A549 (cell line): Measurements from ENCODE around the gene REG1A. TPM values are rescaled to one million over a fixed set of nuclear protein-coding genes. Genes with fewer than 3 reads are reported as not detected.

Experiments used
- ATAC-seq, 2 experiments: fragments of 200-7000 bp in 1 of 2; fragments of >200 bp in 1 of 2; cut with Nextera tagmentation in 1 of 2; cut with Tn5 transposase in 1 of 2; 3 replicates each; pipeline versions ENCODE4 v1.8.0 to v1.9.1; 2018 to 2020; ENCODE audit warnings: mild to moderate bottlenecking in 1 of 2, moderate library complexity in 1 of 2
- CTCF ChIA-PET: fragments of 300-600 bp; sonication (Branson Sonifier 250); formaldehyde crosslinking; extraction: SDS; loops from one replicate; lab custom pipeline; 2021; ENCODE audit warnings: antibody characterized with exemption, inconsistent platforms; lab: Yijun Ruan, JAX
- POLR2A ChIA-PET: fragments of 350-600 bp; formaldehyde crosslinking; extraction: SDS; loops from one replicate; lab custom pipeline; 2021; ENCODE audit warnings: antibody characterized with exemption, inconsistent platforms; lab: Yijun Ruan, JAX
- DNase-seq, 2 experiments: peaks; one replicate each; pipeline versions ENCODE4 v3.0.0 to v3.0.0-alpha.2; 2011 to 2016; ENCODE audit warnings: low read depth in 1 of 2, low spot score in 1 of 2
- FAIRE-seq: peaks from 2 replicates; lab custom pipeline; 2011; peaks lifted over from hg19 to GRCh38; lab: Jason Lieb, UNC
- H3K27ac ChIP-seq, 2 experiments: fragments of >200 bp; sonication (Bioruptor Twin); formaldehyde crosslinking; 3 replicates each; pipeline ENCODE4 v1.5.1; 2016 to 2017
- H3K4me1 ChIP-seq: fragments of >200 bp; sonication (Bioruptor Twin); formaldehyde crosslinking; 3 replicates; pipeline ENCODE4 v1.6.1; 2016
- H3K4me2 ChIP-seq: fragments of >200 bp; sonication (Bioruptor Twin); formaldehyde crosslinking; 3 replicates; pipeline ENCODE4 v1.6.1; 2016
- H3K4me3 ChIP-seq: fragments of >200 bp; sonication (Bioruptor Twin); formaldehyde crosslinking; 3 replicates; pipeline ENCODE4 v1.5.1; 2016
- H3K9me3 ChIP-seq: fragments of >200 bp; sonication (Bioruptor Twin); formaldehyde crosslinking; 3 replicates; pipeline ENCODE4 v1.6.1; 2016
- CBX8 ChIP-seq: fragments of 200-600 bp; sonication (generic); IDR thresholded peaks from 2 replicates; pipeline ENCODE4 v1.6.1; 2016
- CHD4 ChIP-seq: fragments of 200-600 bp; sonication (generic); IDR thresholded peaks from 2 replicates; pipeline ENCODE4 v1.6.1; 2016; ENCODE audit warnings: antibody characterized with exemption, mild to moderate bottlenecking, borderline replicate concordance
- CTCF ChIP-seq: fragments of >200 bp; sonication (Bioruptor Twin); formaldehyde crosslinking; IDR thresholded peaks from 3 replicates; pipeline ENCODE4 v1.5.1; 2016
- EHMT2 ChIP-seq: fragments of 200-600 bp; sonication (generic); IDR thresholded peaks from 2 replicates; pipeline ENCODE4 v1.6.1; 2016; ENCODE audit warnings: antibody characterized with exemption, low read depth, mild to moderate bottlenecking, moderate library complexity
- EP300 ChIP-seq, 2 experiments: fragments of >200 bp; sonication (Bioruptor Twin); formaldehyde crosslinking; IDR thresholded peaks; 2 replicates in 1 of 2; 3 replicates in 1 of 2; pipeline ENCODE4 v1.6.1; 2016 to 2017
- FOSB ChIP-seq: fragments of 250-450 bp; sonication (Bioruptor Pico); IDR thresholded peaks from 2 replicates; pipeline ENCODE4 v1.5.0; 2020; ENCODE audit warnings: mild to moderate bottlenecking, moderate library complexity
- HDAC2 ChIP-seq: fragments of 200-600 bp; sonication (generic); IDR thresholded peaks from 2 replicates; pipeline ENCODE4 v1.6.1; 2016
- HMGXB4 ChIP-seq: fragments of 250-450 bp; sonication (Bioruptor Pico); IDR thresholded peaks from 2 replicates; pipeline ENCODE4 v1.5.0; 2021; ENCODE audit warnings: mild to moderate bottlenecking, moderate library complexity, borderline replicate concordance
- HOXA7 ChIP-seq: fragments of 250-450 bp; sonication (Bioruptor Pico); IDR thresholded peaks from 2 replicates; pipeline ENCODE4 v1.5.0; 2020; ENCODE audit warnings: mild to moderate bottlenecking, moderate library complexity
- JUNB ChIP-seq: fragments of >200 bp; sonication (Bioruptor Twin); formaldehyde crosslinking; IDR thresholded peaks from 2 replicates; pipeline ENCODE4 v1.6.1; 2016
- KDM5A ChIP-seq: fragments of 200-600 bp; sonication (generic); IDR thresholded peaks from 2 replicates; pipeline ENCODE4 v1.6.1; 2016; ENCODE audit warnings: antibody characterized with exemption, mild to moderate bottlenecking
- MAFK ChIP-seq: fragments of 450-650 bp; IDR thresholded peaks from 2 replicates; pipeline ENCODE4 v1.6.1; 2014; ENCODE audit not compliant: partially characterized antibody
- MAX ChIP-seq: IDR thresholded peaks from 2 replicates; pipeline ENCODE4 v1.6.1; 2012
- POLR2A ChIP-seq: IDR thresholded peaks from 2 replicates; pipeline ENCODE4 v1.6.1; 2012; ENCODE audit warnings: mild to moderate bottlenecking, low read length
- RAD21 ChIP-seq, 2 experiments: fragments of >200 bp in 1 of 2; sonication (Bioruptor Twin) in 1 of 2; formaldehyde crosslinking in 1 of 2; IDR thresholded peaks in 1 of 2; conservative IDR thresholded peaks in 1 of 2; 2 replicates in 1 of 2; 3 replicates in 1 of 2; pipeline ENCODE4 v1.6.1; 2012 to 2018; ENCODE audit warnings: inconsistent platforms in 1 of 2
- RARB ChIP-seq: fragments of 250-450 bp; sonication (Bioruptor Pico); IDR thresholded peaks from 2 replicates; pipeline ENCODE4 v1.8.0; 2021; ENCODE audit warnings: mild to moderate bottlenecking, moderate library complexity
- RCOR1 ChIP-seq: fragments of 150-350 bp; IDR thresholded peaks from 2 replicates; pipeline ENCODE4 v1.6.1; 2014; ENCODE audit warnings: antibody characterized with exemption, low read length, low read depth
- SREBF2 ChIP-seq: fragments of 450-650 bp; IDR thresholded peaks from 2 replicates; pipeline ENCODE4 v1.6.1; 2014; ENCODE audit warnings: mild to moderate bottlenecking, moderate library complexity
- WGBS: methylation state at CpG from one replicate; pipeline ENCODE4 v1.1.6; 2017; ENCODE audit errors: missing lambda C conversion rate; 5-methylcytosine and 5-hydroxymethylcytosine counted together
- polyA plus RNA-seq, 4 experiments: library from polyadenylated mRNA; depleted of rRNA in 3 of 4; stranded (reverse); fragments of >200 nt; fragmentation: RNase III in 1 of 4; extraction: RNeasy Plus Mini Kit Qiagen cat#74134 plus additional on column Dnase treatment in 1 of 4; gene quantifications; 2 replicates in 3 of 4; 3 replicates in 1 of 4; pipeline ENCODE4 v1.2.3, GENCODE V29; 2011 to 2017
- TF ChIP-seq, protein P1 (sequence below): fragments of 450-650 bp; IDR thresholded peaks from 2 replicates; pipeline ENCODE4 v1.6.1; 2014; ENCODE audit warnings: antibody characterized with exemption
- TF ChIP-seq, protein P2 (sequence below): fragments of >200 bp; sonication (Bioruptor Twin); formaldehyde crosslinking; IDR thresholded peaks from 2 replicates; pipeline ENCODE4 v1.6.1; 2016
- TF ChIP-seq, protein P3 (sequence below): fragments of 200-600 bp; sonication (generic); IDR thresholded peaks from 2 replicates; pipeline ENCODE4 v1.6.1; 2016; ENCODE audit warnings: antibody characterized with exemption, mild to moderate bottlenecking, moderate library complexity

REG1A gene
- polyA plus RNA-seq, 2 of the 4 experiments (the other 2 are of a cell fraction) = not detected

- H3K4me3 ChIP-seq = no peak overlapping the region
- ChIA-PET POLR2A (no interaction called here), CTCF (no interaction called here)
- no peak overlapping the region for H3K27ac ChIP-seq
- no peak for ATAC-seq
- no peak for TF ChIP-seq CTCF
- no peak for TF ChIP-seq EHMT2
- no peak for TF ChIP-seq CHD4
- TF ChIP-seq SREBF2 = no peak
- TF ChIP-seq HMGXB4 (CRISPR knock-in tag) = no peak
- TF ChIP-seq RARB (CRISPR knock-in tag) = no peak
- no peak for FAIRE-seq
- DNase-seq = no peak
- H3K4me2 ChIP-seq = no peak overlapping the region
- no peaks in the 10 kb centered on the region for H3K4me1 ChIP-seq
- H3K9me3 ChIP-seq = no peaks in the 10 kb centered on the region
These were observed 36.6 kb upstream of the REG1A start for GRCh38 chr2:79083597-79084251.

DNA sequence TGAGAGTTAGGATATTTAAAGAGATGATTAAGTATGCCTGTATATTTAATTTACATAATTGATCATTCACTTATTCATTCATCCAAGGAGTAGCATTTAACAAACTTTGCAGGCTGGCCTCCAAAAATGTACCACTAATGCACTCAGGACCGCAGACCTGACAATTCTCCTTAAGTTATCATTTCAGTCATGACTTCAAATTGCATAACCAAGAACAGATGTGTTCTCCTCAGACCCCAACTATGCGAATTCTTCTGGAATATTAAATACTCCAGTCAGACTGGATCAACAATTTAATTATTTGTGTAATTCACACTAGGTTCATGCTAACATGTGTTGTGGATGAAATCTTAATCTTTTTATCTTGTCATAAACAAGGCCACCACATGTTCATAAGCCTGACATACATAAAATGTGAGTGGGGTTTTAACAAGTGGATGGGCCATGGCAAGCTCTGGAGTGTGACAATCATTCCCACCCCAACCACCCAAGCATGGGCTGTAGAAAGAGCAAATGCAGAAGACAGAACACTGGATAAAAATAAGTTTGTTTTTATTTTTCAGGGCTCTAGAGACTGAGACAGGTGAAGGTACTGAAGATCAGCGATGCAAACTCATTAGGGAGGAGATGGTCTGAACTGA lies 35.7 kb upstream of the REG1A start:
- Histone ChIP-seq H3K27ac (no peak overlapping the region), H3K4me3 (no peak overlapping the region), H3K4me2 (no peak overlapping the region), H3K9me3 (no peaks in the 10 kb centered on the region), H3K4me1 (no peaks in the 10 kb centered on the region)
- no peak for FAIRE-seq
- 2% methylated on average over 3 of the region's 3 CpGs for WGBS
- ChIA-PET CTCF (interaction anchor here (0.9 kb wide), 1 partner anchor 11 kb away, joined by 4 read pairs; no protein-coding TSS in a partner anchor), POLR2A (no interaction called here)
- TF ChIP-seq, protein P1, sequence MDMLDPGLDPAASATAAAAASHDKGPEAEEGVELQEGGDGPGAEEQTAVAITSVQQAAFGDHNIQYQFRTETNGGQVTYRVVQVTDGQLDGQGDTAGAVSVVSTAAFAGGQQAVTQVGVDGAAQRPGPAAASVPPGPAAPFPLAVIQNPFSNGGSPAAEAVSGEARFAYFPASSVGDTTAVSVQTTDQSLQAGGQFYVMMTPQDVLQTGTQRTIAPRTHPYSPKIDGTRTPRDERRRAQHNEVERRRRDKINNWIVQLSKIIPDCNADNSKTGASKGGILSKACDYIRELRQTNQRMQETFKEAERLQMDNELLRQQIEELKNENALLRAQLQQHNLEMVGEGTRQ = no peak
- TF ChIP-seq HDAC2 (no peak), RARB (CRISPR knock-in tag) (no peak), RAD21 (conservative IDR thresholded peaks at IDR 0.05 in 1 of 2, IDR thresholded peaks at IDR 0.05 in 1 of 2) (no peak), JUNB (no peak), EP300 (IDR thresholded peaks at IDR 0.05) (no peak), MAX (no peak), MAFK (no peak)
- TF ChIP-seq, protein P2, sequence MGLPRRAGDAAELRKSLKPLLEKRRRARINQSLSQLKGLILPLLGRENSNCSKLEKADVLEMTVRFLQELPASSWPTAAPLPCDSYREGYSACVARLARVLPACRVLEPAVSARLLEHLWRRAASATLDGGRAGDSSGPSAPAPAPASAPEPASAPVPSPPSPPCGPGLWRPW = no peak
- no peak for ATAC-seq
- no peak for DNase-seq

DNA sequence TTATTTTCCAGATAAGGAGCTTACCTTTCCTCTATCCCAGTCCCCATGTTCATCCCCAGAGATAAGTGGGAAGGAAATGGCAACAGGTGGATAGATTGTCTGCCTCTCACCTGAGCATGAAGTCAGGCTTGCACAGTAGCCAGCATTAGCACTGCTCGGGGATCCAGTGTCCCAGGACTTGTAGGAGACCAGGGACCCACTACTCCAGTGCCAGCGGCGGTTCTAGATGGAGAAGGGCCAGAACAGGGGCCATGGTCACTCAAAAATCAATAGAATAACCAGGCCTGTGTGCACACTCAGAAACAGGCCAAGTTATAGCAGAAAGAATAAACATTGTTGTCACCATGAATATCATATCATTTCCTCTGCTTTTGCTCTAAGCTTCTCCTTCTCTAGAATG lies 34.9 kb upstream of the REG1A start:
- ChIA-PET POLR2A (no interaction called here), CTCF (interaction anchor here (0.9 kb wide), 1 partner anchor 12 kb away, joined by 4 read pairs; no protein-coding TSS in a partner anchor)
- Histone ChIP-seq H3K9me3 (no peaks in the 10 kb centered on the region), H3K27ac (no peak overlapping the region), H3K4me3 (no peak overlapping the region), H3K4me1 (no peaks in the 10 kb centered on the region), H3K4me2 (no peak overlapping the region)
- ATAC-seq = no peak
- DNase-seq = no peak
- 0% methylated on average over 3 of the region's 3 CpGs for WGBS
- no peak for FAIRE-seq
- TF ChIP-seq RAD21 (conservative IDR thresholded peaks at IDR 0.05 in 1 of 2, IDR thresholded peaks at IDR 0.05 in 1 of 2) = no peak
- TF ChIP-seq FOSB (CRISPR knock-in tag) = no peak
- TF ChIP-seq HMGXB4 (CRISPR knock-in tag) = no peak
- TF ChIP-seq, protein P3, sequence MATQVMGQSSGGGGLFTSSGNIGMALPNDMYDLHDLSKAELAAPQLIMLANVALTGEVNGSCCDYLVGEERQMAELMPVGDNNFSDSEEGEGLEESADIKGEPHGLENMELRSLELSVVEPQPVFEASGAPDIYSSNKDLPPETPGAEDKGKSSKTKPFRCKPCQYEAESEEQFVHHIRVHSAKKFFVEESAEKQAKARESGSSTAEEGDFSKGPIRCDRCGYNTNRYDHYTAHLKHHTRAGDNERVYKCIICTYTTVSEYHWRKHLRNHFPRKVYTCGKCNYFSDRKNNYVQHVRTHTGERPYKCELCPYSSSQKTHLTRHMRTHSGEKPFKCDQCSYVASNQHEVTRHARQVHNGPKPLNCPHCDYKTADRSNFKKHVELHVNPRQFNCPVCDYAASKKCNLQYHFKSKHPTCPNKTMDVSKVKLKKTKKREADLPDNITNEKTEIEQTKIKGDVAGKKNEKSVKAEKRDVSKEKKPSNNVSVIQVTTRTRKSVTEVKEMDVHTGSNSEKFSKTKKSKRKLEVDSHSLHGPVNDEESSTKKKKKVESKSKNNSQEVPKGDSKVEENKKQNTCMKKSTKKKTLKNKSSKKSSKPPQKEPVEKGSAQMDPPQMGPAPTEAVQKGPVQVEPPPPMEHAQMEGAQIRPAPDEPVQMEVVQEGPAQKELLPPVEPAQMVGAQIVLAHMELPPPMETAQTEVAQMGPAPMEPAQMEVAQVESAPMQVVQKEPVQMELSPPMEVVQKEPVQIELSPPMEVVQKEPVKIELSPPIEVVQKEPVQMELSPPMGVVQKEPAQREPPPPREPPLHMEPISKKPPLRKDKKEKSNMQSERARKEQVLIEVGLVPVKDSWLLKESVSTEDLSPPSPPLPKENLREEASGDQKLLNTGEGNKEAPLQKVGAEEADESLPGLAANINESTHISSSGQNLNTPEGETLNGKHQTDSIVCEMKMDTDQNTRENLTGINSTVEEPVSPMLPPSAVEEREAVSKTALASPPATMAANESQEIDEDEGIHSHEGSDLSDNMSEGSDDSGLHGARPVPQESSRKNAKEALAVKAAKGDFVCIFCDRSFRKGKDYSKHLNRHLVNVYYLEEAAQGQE = no peak
- no peak for TF ChIP-seq POLR2A
- TF ChIP-seq RCOR1 = no peak
- TF ChIP-seq CBX8 = no peak
- no peak for TF ChIP-seq HOXA7 (CRISPR knock-in tag)
- TF ChIP-seq CHD4 = no peak
- TF ChIP-seq MAFK = no peak
- TF ChIP-seq, protein P2 = no peak
- no peak for TF ChIP-seq KDM5A
